WI38 (cell line): ENCODE results near the gene GRB7.
"Not testable (repeated sequence)": the region's sequence is repeated elsewhere in the genome, so short reads cannot be mapped to it uniquely, and the experiment has no call there.

ENCODE experiments used
- H3K4me3 ChIP-seq: 2 replicates; pipeline ENCODE4 v1.5.1; 2011; ENCODE audit warnings: low read depth, mild to moderate bottlenecking, control low read depth, low read length
- TF ChIP-seq, protein P1 (sequence below): IDR thresholded peaks from 2 replicates; pipeline ENCODE4 v1.5.1; 2012; ENCODE audit warnings: low read depth, mild to moderate bottlenecking, control low read depth, low read length

Gene GRB7

DNA sequence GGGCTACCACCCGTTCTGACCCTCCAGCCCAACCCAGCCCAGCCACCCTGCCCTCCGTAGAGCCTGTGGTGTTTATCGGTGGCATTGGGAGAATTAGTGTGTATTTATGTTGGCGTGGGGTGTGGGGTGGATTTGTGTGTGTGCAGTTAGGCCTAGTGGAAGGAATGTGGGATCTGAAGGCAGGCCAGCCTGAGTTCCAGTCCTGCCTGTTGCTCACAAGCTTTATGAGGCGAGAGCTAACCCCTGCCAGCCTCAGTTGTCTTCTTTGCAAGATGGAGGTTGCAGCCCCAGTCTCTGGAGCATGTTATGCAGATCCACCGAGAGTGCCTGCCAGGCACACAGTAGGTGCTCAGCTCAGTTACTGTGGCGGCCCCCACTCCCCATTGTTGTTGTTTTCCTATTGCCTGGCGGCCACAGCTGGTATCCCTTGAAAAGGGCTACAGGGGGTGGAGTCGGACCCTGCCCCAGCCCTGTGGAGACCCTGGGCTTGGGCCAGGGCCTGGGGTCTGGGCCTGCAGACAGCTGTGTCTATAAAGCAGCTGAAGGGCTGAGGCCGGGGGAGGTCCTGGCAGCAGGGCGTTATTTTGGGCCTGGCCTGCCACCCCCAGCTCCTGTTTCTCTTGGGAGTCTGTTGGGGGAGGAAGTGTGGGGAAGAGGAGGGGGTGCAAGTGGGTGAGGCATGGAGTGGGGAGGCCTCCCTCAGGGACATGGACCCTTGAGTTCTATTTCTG is 32.8 kb upstream of the GRB7 start:
- TF ChIP-seq, protein P1, sequence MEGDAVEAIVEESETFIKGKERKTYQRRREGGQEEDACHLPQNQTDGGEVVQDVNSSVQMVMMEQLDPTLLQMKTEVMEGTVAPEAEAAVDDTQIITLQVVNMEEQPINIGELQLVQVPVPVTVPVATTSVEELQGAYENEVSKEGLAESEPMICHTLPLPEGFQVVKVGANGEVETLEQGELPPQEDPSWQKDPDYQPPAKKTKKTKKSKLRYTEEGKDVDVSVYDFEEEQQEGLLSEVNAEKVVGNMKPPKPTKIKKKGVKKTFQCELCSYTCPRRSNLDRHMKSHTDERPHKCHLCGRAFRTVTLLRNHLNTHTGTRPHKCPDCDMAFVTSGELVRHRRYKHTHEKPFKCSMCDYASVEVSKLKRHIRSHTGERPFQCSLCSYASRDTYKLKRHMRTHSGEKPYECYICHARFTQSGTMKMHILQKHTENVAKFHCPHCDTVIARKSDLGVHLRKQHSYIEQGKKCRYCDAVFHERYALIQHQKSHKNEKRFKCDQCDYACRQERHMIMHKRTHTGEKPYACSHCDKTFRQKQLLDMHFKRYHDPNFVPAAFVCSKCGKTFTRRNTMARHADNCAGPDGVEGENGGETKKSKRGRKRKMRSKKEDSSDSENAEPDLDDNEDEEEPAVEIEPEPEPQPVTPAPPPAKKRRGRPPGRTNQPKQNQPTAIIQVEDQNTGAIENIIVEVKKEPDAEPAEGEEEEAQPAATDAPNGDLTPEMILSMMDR = peak; percentile 26; the same call in 1 of the 2 replicates
- H3K4me3 ChIP-seq = no peak overlapping the region

DNA sequence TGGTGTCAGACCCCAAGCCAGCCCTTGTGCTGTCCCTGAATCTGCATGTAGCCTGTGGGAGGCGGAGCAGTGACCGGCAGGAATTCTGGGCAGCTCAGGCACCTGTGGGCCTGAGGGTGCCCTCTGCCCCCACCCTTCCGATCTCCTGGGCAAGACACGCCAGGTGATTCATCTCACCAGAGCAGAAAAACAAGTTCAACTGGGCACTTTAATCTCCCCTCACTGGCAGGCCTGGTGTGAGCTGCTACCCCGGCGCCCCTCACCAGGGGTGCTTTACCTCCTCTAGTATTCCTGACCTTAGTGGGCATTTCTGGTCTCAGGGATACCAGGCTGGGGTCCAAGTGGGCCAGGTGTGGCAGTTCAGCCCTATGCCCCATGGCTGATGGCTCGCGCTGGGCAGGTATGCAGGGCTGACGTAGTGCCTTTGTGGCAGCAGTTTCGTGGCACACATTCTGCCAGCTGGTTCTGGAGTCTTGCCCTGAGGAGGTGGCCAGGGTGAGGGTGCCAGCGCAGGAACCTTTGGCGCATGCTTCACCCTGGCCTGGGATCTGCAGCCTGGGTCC is 31.9 kb upstream of the GRB7 start:
- TF ChIP-seq, protein P1 = no peak
- no peak overlapping the region for H3K4me3 ChIP-seq

DNA sequence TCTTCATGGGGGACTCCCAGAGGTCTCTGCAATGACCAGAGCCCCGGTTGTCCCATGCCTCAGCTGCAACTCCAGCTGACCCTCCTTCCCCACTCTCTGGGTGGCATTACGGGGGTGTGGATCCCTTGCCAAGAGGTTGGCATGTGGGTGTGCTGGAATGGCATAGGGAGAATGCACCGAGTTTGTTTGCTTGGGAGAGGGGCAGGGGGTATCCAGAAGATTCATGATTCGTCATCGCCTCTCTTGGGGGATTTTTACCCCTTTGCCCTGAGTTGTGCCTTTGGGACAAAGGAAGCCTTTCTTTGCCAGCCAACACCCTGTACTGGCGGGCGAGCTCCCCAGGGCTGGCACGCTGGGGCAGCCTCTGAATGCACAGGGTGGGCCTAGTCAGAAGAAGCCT is 31.4 kb upstream of the GRB7 start:
- TF ChIP-seq, protein P1 = no peak
- H3K4me3 ChIP-seq = no peak overlapping the region

DNA sequence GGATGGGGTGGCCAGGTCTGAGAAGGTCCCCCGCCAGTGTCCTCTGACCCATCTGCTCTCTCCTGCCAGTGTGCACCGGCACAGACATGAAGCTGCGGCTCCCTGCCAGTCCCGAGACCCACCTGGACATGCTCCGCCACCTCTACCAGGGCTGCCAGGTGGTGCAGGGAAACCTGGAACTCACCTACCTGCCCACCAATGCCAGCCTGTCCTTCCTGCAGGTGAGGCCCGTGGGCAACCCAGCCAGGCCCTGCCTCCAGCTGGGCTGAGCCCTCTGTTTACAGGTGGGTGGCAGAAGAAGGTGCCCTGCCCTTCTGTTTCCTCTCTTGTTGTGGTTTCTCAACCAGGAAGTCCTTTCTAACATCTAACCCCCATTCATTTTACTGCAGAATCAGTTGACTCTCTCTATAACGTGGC is 30.8 kb upstream of the GRB7 start:
- TF ChIP-seq, protein P1 = no peak
- no peak overlapping the region for H3K4me3 ChIP-seq

DNA sequence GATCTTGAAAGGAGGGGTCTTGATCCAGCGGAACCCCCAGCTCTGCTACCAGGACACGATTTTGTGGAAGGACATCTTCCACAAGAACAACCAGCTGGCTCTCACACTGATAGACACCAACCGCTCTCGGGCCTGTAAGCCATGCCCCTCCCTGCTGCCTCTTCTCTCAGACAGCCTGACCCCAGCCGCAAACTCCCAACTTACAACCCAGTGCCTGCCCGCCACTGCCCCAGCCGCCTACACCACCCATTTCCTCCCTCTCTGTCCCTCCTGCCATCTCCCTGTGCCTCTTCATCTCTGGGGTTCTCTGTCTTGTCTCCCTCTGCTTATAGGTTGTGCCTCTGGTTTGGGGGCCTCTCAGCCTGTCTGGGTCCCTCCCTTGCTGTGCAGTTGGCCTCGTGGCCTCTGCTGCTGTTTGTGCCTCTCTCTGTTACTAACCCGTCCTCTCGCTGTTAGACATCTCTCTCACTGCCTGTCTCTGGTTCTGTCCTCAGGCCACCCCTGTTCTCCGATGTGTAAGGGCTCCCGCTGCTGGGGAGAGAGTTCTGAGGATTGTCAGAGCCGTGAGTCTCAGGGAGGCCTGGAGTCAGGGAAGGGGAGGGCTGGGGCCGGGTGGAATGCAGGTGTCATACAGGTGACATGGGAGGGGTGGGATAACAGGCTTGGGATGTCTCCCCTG is 28.3 kb upstream of the GRB7 start:
- no peak overlapping the region for H3K4me3 ChIP-seq
- TF ChIP-seq, protein P1 = no peak

DNA sequence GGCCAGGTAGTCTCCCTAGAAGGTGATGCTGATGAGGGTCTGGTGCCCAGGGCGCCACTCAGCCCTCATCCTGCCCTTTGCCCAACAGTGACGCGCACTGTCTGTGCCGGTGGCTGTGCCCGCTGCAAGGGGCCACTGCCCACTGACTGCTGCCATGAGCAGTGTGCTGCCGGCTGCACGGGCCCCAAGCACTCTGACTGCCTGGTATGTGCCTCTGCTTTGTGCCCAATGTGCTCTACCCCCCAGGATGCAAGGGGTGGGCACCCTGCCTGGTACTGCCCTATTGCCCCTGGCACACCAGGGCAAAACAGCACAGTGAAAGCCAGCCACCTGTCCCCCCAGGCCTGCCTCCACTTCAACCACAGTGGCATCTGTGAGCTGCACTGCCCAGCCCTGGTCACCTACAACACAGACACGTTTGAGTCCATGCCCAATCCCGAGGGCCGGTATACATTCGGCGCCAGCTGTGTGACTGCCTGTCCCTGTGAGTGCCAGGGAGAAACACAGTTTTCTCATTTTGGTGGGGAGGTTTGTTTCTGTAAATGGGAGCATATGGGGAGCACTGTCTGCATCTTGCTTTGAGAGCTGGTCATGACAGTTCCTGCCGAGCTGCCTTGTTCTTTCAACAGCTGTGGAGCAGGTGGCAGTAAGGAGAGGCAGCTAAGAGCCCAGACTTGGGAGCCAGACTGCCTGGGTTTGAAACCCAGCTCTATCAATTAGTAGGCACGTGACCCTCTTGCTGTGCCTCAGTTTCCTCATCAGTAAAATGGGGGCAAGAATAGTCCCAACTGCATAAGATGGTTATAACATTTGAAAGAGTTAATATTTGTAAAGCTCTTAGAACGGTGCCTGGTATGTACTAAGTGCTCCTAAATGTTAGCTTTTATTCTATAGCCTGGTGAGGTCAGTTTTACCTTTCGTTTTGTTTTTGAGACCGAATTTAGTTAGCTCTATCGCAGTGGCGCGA is 27.5 kb upstream of the GRB7 start:
- TF ChIP-seq, protein P1 = no peak
- no peak overlapping the region for H3K4me3 ChIP-seq

DNA sequence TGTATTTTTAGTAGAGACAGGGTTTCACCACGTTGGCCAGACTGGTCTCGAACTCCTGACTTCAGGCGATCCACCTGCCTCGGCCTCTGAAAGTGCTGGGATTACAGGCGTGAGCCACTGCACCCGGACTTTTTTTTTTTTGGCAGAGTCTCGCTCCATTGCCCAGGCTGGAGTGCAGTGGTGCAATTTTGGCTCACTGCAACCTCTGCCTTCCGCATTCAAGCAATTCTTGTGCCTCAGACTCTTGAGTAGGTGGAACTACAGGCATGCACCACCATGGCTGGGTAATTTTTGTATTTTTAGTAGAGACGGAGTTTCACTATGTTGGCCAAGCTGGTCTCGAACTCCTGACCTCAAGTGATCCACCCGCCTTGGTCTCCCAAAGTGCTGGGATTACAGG is 26.7 kb upstream of the GRB7 start:
- not testable (repeated sequence) for H3K4me3 ChIP-seq
